Lower leg skin (tissue), 4 donors: ENCODE data around the gene GRM3. TPM values are rescaled to one million over a fixed set of nuclear protein-coding genes. Genes with fewer than 3 reads are reported as not detected.

ENCODE experiments used
- DNase-seq, 2 donors: peaks; one replicate each; pipeline ENCODE4 v3.0.0-alpha.2; 2019; ENCODE audit warnings: low spot score in 2 of 2
- H3K4me3 ChIP-seq: fragments of 200-600 bp; sonication (generic); 2 replicates; pipeline ENCODE4 v1.5.1; 2017; ENCODE audit warnings: mild to moderate bottlenecking, low read depth; ENCODE audit not compliant: poor library complexity, severe bottlenecking
- CTCF ChIP-seq, 3 donors: fragments of 450-650 bp; IDR thresholded peaks; one replicate each; pipeline ENCODE4 v1.5.1; 2016; ENCODE audit warnings: antibody characterized with exemption in 3 of 3, mild to moderate bottlenecking in 3 of 3, moderate library complexity in 2 of 3
- POLR2A ChIP-seq, 2 donors: fragments of 450-650 bp; IDR thresholded peaks; one replicate each; pipeline ENCODE4 v1.6.1; 2016 to 2017; ENCODE audit warnings: antibody characterized with exemption in 2 of 2, mild to moderate bottlenecking in 1 of 2, moderate library complexity in 1 of 2
- WGBS, 2 donors: methylation state at CpG; one replicate each; pipeline ENCODE4 v1.1.5; 2018; 5-methylcytosine and 5-hydroxymethylcytosine counted together
- intact Hi-C: fragments of 100-400 bp; cut with DNase I; formaldehyde crosslinking; loops from one replicate; pipeline ENCODE4 v1.15.0; 2023; ENCODE audit warnings: low total_unique reads
- total RNA-seq, 4 donors: library from RNA; depleted of rRNA; stranded (reverse); fragments of >200 nt; gene quantifications; one replicate each; pipeline ENCODE4 v1.1.0, GENCODE V29; 2016

GRM3 gene
- total RNA-seq, 4 donors from 2014 or later, result not detected

GRCh38 chr7:86765931-86766330 lies 122.2 kb downstream of the GRM3 start:
- no peak overlapping the region for H3K4me3 ChIP-seq
- no peak for TF ChIP-seq CTCF (IDR thresholded peaks at IDR 0.05)
- TF ChIP-seq POLR2A (IDR thresholded peaks at IDR 0.05), result no peak
- intact Hi-C loops, result no loop called here
- WGBS, 2 donors, result 47 to 51% methylated on average over 2 of the region's 2 CpGs
- no peak for DNase-seq

- intact Hi-C loops, result no loop called here
- no peak for TF ChIP-seq POLR2A (IDR thresholded peaks at IDR 0.05)
- TF ChIP-seq CTCF (IDR thresholded peaks at IDR 0.05), result no peak
- no peak for DNase-seq
- no peak overlapping the region for H3K4me3 ChIP-seq
- WGBS, 2 donors, result 72 to 76% methylated on average over 1 of the region's 1 CpG
These were observed 124.7 kb downstream of the GRM3 start for GRCh38 chr7:86768394-86768793.

- TF ChIP-seq POLR2A (IDR thresholded peaks at IDR 0.05), result no peak
- no peak for TF ChIP-seq CTCF (IDR thresholded peaks at IDR 0.05)
- WGBS, 2 donors, result 62 to 66% methylated on average over 4 of the region's 4 CpGs
These were observed 125.5 kb downstream of the GRM3 start for GRCh38 chr7:86768967-86769760.

DNA sequence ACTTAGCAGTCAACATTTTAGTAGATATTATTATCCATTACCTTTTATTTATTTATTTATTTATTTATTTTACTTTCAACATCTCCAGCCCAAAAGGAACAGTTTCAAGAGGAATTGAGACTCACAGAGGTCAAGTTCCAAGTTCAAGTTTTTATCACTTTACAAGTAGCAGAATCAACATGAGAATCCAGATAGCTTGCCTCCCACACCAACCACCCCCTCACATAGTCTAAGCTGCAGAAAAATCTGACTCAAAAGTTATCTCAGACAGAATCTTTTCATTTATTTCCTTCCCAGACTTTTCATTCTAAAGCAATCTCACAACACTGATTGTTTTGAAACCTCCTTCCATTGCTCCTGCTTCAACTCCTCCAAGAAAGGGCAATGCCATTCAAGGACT lies 129.6 kb downstream of the GRM3 start:
- intact Hi-C loops, result no loop called here
- no peak overlapping the region for H3K4me3 ChIP-seq
- no peak for DNase-seq
- TF ChIP-seq CTCF (IDR thresholded peaks at IDR 0.05) (no peak), POLR2A (IDR thresholded peaks at IDR 0.05) (no peak)

More at GRCh38 chr7:86768967-86769760, 125.5 kb downstream of the GRM3 start:
- DNase-seq, result no peak
- H3K4me3 ChIP-seq, result no peak overlapping the region
- intact Hi-C loops, result no loop called here

DNA sequence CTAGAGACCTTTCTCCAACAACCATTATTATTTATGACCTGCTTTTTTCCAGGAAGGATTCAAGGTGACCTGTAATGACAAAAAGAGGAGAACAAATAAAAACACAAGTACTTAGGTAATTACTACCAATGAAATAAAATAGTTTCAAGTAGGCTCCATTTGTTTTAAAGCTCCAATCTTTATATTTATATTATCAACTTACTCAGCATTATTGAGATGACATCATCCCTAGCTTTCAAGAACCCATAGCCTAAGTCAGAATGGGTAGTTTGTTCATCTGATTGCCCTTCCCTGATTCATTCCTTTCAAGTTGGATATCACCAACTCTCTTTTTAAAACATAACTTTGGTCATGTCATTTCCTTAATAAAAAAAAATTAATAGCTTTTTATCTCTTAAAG lies 131.5 kb downstream of the GRM3 start:
- no peak for DNase-seq
- H3K4me3 ChIP-seq, result no peak overlapping the region
- intact Hi-C loops, result no loop called here
- TF ChIP-seq POLR2A (IDR thresholded peaks at IDR 0.05) (no peak), CTCF (IDR thresholded peaks at IDR 0.05) (no peak)

DNA sequence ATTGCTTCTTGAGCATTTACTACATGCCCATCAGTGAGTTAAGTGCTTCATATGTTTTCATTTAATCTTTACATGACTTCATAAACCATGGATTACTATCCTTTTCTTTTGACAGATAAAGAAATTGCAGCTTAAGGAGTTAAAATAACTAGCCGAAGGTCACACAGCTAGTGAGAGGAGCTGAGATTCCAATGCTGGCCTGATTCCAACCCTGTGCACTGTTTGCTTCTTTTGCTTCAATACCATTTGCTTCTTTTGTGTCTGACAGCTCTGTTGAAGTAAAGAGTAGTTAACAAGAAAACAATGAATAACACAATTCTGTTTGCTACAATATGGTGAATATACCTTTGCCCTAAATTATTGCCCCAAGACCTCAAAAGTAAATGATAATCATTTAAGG lies 132.4 kb downstream of the GRM3 start:
- H3K4me3 ChIP-seq, result no peak overlapping the region
- WGBS, 2 donors, result 24 to 33% methylated on average over 1 of the region's 1 CpG
- intact Hi-C loops, result no loop called here
- no peak for DNase-seq
- TF ChIP-seq POLR2A (IDR thresholded peaks at IDR 0.05), result no peak
